Ascending aorta (tissue), 2 donors: ENCODE results near the gene RABGAP1L. TPM values are rescaled to one million over a fixed set of nuclear protein-coding genes. Genes with fewer than 3 reads are reported as not detected.

Source experiments
- DNase-seq, 2 donors: peaks; one replicate each; pipeline ENCODE4 v3.0.0-alpha.2; 2019; ENCODE audit warnings: low spot score in 2 of 2
- H3K27ac ChIP-seq, 2 donors: fragments of 200-600 bp; sonication (generic); one replicate each; pipeline ENCODE4 v1.5.1; 2016 to 2017; ENCODE audit warnings: mild to moderate bottlenecking in 1 of 2
- H3K27me3 ChIP-seq: fragments of 200-600 bp; sonication (generic); one replicate; pipeline ENCODE4 v1.5.1; 2017
- H3K36me3 ChIP-seq, 2 donors: fragments of 200-600 bp; sonication (generic); one replicate each; pipeline ENCODE4 v1.5.1; 2016
- H3K4me1 ChIP-seq, 2 donors: fragments of 200-600 bp; sonication (generic); one replicate each; pipeline ENCODE4 v1.5.1; 2016 to 2017; ENCODE audit warnings: mild to moderate bottlenecking in 1 of 2
- H3K4me3 ChIP-seq, 2 donors: fragments of 200-600 bp; sonication (generic); one replicate each; pipeline ENCODE4 v1.5.1; 2016 to 2017; ENCODE audit warnings: mild to moderate bottlenecking in 1 of 2
- H3K9me3 ChIP-seq, 2 donors: fragments of 200-600 bp; sonication (generic); one replicate each; pipeline ENCODE4 v1.5.1; 2016
- intact Hi-C: fragments of 100-400 bp; cut with DNase I; formaldehyde crosslinking; loops from one replicate; pipeline ENCODE4 v1.15.1; 2023
- total RNA-seq: library from RNA; depleted of rRNA; stranded (reverse); fragments of >200 nt; gene quantifications from one replicate; pipeline ENCODE4 v1.1.0, GENCODE V29; 2016
- TF ChIP-seq, protein P1 (sequence below), 3 experiments: fragments of 200-600 bp in 2 of 3; fragments of 450-650 bp in 1 of 3; sonication (generic) in 2 of 3; IDR thresholded peaks; one replicate each; pipeline ENCODE4 v1.5.1; 2016 to 2019; ENCODE audit warnings: antibody characterized with exemption in 3 of 3, mild to moderate bottlenecking in 1 of 3, moderate library complexity in 1 of 3

RABGAP1L gene
- total RNA-seq, 1 donor from 2014 or later, result 48.4 TPM

DNA sequence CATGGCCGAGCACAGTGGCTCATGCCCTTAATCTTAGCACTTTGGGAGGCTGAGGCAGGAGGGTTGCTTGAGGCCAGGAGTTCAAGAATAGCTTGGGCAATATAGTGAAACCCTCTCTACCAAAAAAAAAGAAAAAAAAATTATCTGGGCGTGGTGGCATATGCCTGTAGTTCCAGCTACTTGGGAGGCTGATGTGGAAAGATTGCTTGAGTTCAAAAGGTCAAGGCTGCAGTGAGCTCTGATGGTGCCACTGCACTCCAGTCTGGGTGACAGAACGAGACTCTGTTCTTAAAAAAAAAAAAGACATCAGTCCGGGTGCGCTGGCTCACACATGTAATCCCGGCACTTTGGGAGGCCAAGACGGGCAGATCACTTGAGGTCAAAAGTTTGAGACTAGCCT is 589.3 kb downstream of the RABGAP1L start:
- intact Hi-C loops, result no loop called here
- TF ChIP-seq, protein P1, sequence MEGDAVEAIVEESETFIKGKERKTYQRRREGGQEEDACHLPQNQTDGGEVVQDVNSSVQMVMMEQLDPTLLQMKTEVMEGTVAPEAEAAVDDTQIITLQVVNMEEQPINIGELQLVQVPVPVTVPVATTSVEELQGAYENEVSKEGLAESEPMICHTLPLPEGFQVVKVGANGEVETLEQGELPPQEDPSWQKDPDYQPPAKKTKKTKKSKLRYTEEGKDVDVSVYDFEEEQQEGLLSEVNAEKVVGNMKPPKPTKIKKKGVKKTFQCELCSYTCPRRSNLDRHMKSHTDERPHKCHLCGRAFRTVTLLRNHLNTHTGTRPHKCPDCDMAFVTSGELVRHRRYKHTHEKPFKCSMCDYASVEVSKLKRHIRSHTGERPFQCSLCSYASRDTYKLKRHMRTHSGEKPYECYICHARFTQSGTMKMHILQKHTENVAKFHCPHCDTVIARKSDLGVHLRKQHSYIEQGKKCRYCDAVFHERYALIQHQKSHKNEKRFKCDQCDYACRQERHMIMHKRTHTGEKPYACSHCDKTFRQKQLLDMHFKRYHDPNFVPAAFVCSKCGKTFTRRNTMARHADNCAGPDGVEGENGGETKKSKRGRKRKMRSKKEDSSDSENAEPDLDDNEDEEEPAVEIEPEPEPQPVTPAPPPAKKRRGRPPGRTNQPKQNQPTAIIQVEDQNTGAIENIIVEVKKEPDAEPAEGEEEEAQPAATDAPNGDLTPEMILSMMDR (IDR thresholded peaks at IDR 0.05), result no peak
- Histone ChIP-seq H3K4me1 (no peaks in the 10 kb centered on the region), H3K36me3 (no peaks in the 10 kb centered on the region), H3K9me3 (no peaks in the 10 kb centered on the region), H3K27me3 (no peaks in the 10 kb centered on the region), H3K4me3 (no peak overlapping the region), H3K27ac (no peak overlapping the region)
- no peak for DNase-seq

DNA sequence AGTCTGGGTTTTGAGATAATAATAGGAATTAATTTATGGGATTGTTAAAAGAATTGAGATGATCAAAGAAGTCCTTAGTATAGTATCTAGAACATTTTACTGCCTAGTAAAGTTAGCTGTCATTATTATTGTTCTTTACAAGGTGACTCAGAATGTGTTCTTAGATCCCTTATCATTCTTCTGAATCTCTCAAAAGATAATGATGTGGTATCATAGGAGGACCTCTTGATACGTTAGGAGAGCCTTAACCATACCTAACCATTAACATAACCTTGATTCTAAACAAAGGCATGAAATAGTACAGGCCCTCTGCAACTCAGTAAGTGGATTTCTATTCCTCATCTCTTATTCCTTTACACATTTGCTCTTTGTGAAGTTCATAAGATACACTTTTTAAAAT is 593.8 kb downstream of the RABGAP1L start:
- no peak for DNase-seq
- no peaks in the 10 kb centered on the region for H3K9me3 ChIP-seq
- no peaks in the 10 kb centered on the region for H3K4me1 ChIP-seq
- H3K36me3 ChIP-seq, result no peaks in the 10 kb centered on the region
- intact Hi-C loops, result no loop called here
- TF ChIP-seq, protein P1 (IDR thresholded peaks at IDR 0.05), result no peak
- no peaks in the 10 kb centered on the region for H3K27me3 ChIP-seq
- H3K27ac ChIP-seq, result no peak overlapping the region
- H3K4me3 ChIP-seq, result no peak overlapping the region

DNA sequence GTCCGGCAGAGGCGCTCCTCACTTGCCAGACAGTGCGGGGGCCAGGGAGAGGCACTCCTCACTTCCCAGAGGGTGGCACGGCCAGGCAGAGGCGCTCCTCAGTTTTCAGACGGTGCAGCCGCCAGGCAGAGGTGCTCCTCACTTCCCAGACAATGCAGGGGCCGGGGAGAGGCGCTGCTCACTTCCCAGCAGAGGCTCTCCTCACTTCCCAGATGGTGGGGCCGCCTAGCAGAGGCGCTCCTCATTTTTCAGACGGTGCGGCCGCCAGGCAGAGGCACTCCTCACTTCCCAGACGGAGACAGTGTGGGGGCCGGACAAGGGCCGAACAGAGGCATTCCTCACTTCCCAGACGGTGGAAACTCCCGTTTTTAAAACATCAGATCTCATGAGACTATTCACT is 602.0 kb downstream of the RABGAP1L start:
- no peak for DNase-seq
- H3K9me3 ChIP-seq, result no peaks in the 10 kb centered on the region
- TF ChIP-seq, protein P1 (IDR thresholded peaks at IDR 0.05), result no peak
- intact Hi-C loops, result no loop called here
- no peaks in the 10 kb centered on the region for H3K36me3 ChIP-seq
- no peaks in the 10 kb centered on the region for H3K4me1 ChIP-seq
- no peak overlapping the region for H3K27ac ChIP-seq
- H3K27me3 ChIP-seq, result no peaks in the 10 kb centered on the region
- H3K4me3 ChIP-seq, result no peak overlapping the region

DNA sequence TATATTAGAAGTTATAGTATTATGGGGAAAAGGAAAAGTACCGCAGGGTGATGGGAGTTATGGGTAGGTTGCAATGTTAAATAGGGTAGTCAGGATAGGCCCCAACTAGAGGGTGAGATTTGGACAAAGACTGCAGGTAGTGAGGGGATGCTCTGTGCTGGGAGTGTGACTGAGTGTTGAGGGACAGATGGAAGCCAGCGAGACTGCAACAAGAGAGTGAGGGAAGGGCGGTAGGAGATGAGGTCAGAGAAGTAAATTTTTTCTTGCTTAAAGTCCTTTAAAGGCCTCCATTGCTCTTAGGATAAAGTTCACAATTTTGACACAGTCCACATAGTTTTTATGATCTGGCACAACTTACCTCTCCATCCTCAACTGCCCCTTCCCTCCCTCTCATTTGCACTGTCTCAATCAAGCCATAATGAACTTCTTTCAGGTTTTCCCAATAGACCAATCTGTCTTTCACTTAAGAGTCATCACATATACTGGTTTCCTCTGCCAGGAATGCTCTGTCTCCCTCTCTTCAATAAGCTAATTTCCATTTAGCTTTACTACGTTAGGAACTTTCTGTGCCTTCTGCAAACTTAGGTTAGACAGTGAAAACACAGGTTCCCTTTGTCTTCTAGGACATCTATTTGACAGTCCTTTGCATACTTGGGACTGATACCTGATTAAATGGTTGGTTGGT is 602.7 kb downstream of the RABGAP1L start:
- Histone ChIP-seq H3K27me3 (no peaks in the 10 kb centered on the region), H3K9me3 (no peaks in the 10 kb centered on the region), H3K4me3 (no peak overlapping the region), H3K36me3 (no peaks in the 10 kb centered on the region), H3K27ac (no peak overlapping the region), H3K4me1 (no peaks in the 10 kb centered on the region)
- TF ChIP-seq, protein P1 (IDR thresholded peaks at IDR 0.05), result no peak
- intact Hi-C loops, result no loop called here
- DNase-seq, result no peak

DNA sequence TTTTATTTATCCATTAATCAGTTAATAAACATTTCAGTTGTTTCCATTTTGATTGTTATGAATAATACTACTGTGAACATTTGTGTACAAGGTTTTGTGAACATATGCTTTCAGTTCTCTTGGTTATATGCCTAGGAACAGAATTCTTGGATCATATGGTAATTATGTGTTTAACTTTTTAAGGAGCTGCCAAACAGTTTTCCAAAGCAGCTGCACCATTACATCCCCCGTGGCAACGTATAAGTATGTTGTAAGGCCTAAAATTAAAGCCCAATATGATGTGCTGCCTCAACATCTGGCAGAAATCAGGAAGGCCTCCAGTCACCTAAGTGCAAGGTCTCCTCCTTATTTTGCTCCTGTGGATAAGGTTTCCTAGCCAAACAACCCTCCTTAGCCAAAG is 604.9 kb downstream of the RABGAP1L start:
- no peaks in the 10 kb centered on the region for H3K9me3 ChIP-seq
- H3K27me3 ChIP-seq, result no peaks in the 10 kb centered on the region
- no peaks in the 10 kb centered on the region for H3K36me3 ChIP-seq
- no peaks in the 10 kb centered on the region for H3K4me1 ChIP-seq
- H3K27ac ChIP-seq, result no peak overlapping the region
- intact Hi-C loops, result no loop called here
- TF ChIP-seq, protein P1 (IDR thresholded peaks at IDR 0.05), result no peak
- DNase-seq, result no peak
- no peak overlapping the region for H3K4me3 ChIP-seq

DNA sequence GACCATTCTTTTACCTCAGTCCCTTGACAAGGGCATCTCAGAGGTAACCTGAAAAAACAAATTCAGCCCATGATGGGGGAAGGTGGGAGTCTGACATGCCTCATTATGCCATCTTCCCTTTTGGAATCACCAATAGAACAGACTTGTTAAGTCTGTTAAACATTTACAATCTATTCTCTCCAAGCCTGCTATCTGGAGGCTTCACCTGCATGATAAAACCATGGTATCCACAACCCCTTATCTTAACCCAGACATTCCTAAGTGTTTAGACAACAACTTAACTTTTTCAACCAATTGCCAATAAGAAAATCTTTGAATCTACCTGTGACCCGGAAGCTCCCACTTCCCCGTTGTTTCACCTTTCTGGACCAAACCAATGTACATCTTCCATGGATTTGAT is 607.4 kb downstream of the RABGAP1L start:
- TF ChIP-seq, protein P1 (IDR thresholded peaks at IDR 0.05), result no peak
- intact Hi-C loops, result no loop called here
- H3K4me1 ChIP-seq, result no peaks in the 10 kb centered on the region
- no peak overlapping the region for H3K27ac ChIP-seq
- no peaks in the 10 kb centered on the region for H3K27me3 ChIP-seq
- no peak for DNase-seq
- no peak overlapping the region for H3K4me3 ChIP-seq
- no peaks in the 10 kb centered on the region for H3K36me3 ChIP-seq
- H3K9me3 ChIP-seq, result no peaks in the 10 kb centered on the region
